ENCODE data around the gene MTG2.

The MTG2 gene, protein sequence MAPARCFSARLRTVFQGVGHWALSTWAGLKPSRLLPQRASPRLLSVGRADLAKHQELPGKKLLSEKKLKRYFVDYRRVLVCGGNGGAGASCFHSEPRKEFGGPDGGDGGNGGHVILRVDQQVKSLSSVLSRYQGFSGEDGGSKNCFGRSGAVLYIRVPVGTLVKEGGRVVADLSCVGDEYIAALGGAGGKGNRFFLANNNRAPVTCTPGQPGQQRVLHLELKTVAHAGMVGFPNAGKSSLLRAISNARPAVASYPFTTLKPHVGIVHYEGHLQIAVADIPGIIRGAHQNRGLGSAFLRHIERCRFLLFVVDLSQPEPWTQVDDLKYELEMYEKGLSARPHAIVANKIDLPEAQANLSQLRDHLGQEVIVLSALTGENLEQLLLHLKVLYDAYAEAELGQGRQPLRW

DNA sequence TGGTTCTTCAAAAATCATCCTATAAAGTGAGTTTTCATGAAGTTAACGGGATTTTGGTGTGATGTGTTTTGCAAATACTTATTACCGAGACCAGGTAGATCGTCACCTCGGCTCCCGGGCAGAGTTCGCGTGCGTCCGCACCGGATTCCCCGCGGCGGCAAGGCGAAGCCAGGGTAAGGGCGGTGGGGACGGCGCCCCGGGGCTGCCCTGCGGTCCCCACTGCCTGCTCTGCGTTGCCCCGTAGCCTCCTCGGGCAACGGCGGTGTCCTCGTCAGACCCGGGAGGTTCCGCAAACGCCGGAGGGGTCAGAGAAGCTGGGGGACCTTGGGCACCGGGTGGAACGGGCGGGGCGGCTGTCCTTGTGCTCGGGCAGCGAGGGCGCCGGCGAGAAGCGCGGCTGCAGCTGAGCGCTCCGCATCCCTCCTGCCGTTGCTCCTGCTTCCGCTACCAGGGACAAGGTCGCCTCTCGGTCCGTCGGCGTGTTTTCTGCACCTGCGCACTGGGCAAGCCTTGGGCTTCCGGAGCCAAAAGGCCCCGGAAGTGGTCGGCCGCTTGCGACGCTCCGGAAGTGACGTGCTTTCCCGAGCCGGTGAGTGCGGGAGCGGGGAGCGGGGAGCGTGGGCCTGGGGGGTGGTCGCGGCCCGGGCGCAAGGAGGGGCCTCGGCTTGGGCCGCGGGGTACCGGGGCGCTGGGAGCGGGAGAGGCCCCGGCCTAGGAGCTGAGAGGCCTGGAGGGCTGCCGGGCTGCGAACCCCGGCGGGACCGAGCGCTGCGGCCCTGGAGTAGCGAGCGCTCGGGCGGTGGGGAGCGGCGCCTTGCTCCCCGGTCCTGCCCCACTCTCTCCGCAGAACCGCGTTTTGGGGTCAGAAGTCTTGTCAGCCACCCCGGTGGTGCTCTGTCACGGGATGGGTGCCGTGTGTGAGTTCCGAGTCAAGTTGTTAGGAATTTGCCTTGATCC lies at the start of gene MTG2:
MTG2 (plus strand) TSS at position 560 of the 957 bp plus-strand sequence. CDS start 10,393 bp downstream, outside the sequence.
- DNase-seq, result peak; percentile 63

DNA sequence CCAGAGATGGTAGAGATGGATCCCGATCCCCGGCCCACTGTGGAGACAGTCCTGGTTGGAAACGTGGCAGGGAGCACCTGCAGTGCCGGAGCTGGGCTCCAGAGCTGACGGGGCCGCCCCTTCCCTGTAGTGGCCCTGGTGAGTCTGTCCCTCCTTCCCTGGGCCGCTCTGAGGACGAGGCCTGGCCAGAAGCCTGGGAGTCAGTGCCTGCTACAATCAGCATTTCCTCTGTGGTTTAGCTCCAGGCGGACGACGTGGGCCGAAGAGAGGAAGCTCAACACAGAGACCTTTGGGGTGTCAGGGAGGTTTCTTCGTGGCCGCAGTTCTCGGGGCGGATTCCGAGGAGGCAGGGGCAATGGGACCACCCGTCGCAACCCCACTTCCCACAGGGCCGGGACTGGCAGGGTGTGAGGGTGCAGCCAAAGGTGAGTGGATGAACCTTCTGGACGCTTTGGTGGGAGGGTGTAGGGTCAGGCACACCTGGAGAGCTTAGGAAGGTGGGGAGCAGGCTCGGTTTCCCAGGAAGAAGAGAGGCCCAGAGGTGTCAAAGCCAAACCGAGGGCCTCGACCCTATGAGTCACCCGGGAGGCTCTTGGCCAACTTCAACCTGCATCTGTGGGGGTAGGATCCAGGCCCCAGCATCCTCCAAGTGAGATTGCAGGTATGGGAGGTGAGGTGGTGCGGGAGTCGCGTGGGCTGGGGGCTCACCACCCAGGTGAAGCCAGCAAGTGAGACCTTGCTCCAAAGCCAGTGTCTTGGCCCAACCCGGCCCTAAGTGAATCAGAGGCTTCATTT lies 49.6 kb upstream of the MTG2 start:
- DNase-seq, result no peak

DNA sequence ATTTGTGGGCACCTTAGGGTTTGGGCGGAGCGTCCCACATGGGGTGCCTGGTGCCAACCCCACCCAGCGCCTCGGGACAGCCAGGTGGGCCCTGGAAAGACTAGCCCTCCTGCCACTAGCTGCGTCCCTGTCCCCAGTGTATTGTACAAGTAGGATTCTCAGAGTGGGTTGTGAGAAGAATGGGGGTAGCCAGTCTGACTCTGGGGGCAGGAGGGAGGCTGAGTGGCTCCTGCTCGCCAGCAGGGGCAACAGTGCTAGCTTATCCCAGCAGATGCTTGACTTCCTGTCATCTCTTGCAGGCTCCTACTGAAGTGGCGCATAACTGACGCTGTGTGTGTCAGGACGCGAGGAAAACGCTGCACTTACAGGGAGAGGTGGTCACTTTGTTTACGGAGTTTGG lies 49.0 kb upstream of the MTG2 start:
- DNase-seq, result no peak

DNA sequence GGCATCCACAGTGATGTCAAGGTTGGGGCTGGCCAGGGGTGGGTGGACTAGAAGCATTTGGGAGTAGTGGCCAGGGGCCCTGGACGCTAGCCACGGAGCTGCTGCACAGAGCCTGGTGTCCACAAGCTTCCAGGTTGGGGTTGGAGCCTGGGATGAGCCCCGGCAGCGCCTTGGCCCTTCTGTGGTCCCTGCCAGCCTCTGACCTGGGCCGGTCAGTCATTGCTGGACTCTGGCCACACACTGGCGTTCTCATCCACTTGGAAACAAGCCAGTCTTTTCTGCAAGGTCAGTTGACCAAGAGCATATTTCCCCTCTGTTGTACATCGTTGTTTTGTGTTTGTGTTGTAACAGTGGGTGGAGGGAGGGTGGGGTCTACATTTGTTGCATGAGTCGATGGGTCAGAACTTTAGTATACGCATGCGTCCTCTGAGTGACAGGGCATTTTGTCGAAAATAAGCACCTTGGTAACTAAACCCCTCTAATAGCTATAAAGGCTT lies 48.0 kb upstream of the MTG2 start:
- DNase-seq, result no peak

DNA sequence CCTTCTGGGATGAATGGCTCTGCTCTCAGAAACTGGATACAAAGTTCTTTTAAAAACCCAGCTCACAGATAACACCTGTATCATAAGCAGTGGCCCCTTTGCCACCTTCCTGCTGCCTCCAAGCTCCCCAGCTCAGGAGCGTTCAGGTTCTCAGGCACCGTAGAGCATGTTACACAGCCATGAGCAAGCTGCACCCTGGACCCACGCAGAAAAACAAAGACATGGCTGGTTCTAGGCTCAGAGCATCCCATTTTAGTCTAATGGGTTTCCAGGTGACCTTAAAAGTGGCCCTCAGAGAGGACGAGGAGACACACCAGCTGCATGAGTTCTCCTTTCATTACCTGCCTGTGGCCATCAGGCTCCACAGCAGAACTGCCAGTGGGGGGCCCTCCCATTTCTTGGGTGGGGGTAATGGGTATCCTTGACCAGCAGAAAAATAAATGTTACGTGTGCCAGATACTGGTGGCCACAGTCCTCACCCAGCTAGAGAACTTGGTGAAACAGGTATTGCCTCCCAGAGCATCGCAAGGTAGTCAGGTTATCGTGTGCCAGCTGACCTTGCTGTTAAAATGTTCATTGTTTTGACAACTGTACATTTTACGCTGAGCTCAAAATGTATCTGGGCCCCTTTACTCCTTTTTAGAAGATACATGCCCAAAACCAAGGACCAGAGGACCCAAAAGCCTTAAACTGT lies 47.1 kb upstream of the MTG2 start:
- no peak for DNase-seq

DNA sequence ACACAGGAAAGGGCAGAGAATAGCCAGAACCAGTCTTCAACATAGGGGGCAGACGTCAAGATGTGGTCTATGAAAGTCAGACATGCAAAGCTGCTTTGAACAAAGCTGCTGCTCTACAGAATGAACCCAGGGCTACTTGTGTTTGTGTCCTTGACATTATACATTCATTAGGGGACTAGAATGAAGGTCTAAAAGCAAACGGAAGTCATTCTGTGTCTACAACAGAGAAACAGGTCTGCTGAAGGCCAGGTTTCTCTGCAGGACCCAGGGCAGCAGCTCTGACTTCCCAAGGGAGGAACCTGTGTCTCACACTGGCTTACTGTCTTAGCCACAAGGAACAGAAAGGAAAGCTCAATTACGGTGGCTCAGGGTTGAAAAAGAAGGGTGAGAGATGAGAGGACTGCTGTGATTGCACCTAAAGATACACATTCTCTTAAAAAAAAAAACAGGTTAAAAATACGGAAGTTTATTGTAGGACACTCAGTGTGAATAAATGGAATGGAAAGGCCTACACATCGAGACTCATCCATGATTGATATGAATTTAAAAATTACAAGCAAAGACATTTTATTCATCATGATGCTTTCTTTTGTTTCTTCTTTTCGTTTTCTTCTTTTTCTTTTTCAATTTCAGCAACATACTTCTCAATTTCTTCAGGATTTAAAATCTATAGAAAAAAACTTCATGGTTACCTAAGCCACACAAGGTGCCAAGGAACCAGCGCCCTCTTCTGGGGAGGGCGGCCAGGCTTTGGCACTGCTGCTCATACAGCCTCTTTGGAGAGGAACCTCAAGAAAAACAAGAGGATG lies 46.3 kb upstream of the MTG2 start:
- no peak for DNase-seq

DNA sequence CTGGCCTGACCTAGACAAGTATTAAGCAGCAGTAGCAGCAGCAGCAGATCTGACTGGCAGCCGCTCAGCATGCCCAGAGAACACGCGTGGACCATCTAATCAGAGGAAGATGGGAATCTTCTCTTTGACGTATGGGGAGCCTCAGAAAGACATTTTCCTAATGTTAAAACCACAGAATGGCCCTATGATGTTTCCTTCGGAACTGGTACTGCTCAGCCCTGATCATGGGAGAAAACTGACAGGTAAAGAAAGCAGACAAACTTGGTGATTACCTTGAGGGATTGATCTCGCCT lies 45.8 kb upstream of the MTG2 start:
- no peak for DNase-seq

DNA sequence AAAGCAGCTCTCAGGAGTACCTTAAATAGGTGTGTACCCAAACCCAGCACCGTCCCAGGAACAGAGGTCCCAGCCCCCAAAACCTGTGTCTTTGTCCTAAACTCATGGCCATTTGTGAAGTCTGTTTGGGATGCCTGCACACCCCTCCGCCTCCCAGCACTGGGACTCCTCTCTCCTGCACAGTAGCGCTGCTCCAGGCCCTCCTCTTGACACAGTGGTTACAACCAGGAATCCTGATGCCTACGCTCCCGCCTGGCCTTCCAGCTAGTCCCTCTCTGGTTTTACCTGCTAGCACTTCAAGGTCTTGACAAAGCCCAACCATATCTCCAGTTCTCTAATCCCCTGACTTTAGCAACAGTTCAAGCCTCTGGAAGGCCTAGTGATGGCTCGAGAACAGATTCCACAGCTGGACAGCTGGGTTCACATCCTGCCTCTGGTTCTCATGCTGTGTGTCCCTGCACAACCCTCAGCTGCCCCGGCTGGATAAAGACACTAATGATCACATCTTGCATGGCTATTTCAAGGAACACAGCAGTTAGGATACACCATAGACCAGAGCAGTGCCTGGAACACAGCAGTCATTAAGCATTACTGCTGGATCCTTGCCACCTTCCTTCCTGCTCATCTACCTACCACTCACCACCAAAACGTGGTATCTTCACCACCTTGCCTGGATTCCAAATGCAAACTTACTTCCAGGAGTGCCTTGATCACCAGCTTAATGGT lies 45.2 kb upstream of the MTG2 start:
- DNase-seq, result no peak

DNA sequence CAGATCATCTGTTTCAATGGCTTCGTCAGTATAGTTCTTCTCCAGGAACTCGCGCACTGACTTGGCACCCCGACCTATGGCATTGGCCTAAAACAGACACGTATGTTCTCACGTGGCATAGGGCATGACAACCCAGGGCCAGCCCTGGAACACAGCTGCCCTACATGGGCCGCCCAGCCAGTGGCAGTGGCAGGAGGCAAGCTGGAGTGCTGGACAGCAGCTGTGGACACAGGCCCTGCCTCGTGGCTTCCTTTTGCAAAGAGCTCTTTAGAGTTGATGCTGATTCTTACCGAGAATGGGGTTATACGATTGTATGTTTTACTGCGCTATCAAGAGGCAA lies 44.7 kb upstream of the MTG2 start:
- no peak for DNase-seq

DNA sequence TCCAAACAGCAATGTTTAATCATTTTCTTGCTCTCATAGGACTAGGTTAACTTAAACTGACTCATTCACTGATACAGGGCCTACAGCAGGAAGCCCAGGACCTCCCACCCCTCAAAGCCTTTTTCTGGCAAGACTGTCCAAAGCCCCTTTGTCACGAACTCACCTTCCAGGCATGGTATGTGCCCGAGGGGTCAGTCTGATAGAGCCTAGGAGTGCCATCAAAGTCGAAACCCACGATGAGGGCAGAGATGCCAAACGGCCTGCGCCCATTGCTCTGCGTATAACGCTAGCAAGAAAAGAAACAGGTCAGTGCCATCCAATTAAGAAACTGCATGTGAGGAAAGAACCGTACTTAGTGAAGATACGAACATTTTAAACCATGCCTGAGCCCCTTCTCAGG lies 43.9 kb upstream of the MTG2 start:
- no peak for DNase-seq

DNA sequence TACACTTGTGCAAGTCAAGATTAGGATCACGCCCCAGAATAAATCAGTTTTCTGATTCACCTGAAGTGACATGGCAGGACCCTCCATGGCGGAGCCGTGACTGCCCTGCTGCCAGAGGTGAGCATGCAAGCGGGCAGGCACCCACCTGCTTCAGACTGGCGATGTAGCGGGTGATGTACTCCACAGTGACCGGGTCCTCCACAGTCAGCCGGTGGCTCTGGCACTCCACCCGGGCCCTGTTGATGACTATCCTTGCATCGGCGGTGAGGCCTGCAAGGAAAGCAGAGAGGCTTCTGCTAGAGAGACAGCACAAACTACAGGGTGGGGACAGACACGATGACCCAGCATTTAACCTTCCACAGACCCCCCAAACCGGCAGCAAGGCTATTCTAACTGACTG lies 43.2 kb upstream of the MTG2 start:
- DNase-seq, result no peak

DNA sequence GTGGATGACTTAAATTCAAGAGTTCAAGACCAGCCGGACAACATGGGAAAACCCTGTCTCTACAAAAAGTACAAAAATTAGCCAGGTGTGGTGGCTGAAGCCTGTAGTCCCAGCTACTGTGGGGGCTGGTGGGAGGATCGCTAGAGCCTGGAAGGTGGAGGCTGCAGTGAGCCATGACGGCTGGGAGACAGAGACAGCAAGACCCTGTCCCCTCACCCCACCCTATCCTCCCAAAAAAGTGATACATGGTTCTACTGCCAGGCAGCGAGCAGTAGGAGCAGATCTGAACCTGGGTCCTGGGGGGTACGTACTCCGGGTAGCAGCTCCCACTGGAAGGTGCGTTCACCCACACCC lies 41.8 kb upstream of the MTG2 start:
- DNase-seq, result no peak

DNA sequence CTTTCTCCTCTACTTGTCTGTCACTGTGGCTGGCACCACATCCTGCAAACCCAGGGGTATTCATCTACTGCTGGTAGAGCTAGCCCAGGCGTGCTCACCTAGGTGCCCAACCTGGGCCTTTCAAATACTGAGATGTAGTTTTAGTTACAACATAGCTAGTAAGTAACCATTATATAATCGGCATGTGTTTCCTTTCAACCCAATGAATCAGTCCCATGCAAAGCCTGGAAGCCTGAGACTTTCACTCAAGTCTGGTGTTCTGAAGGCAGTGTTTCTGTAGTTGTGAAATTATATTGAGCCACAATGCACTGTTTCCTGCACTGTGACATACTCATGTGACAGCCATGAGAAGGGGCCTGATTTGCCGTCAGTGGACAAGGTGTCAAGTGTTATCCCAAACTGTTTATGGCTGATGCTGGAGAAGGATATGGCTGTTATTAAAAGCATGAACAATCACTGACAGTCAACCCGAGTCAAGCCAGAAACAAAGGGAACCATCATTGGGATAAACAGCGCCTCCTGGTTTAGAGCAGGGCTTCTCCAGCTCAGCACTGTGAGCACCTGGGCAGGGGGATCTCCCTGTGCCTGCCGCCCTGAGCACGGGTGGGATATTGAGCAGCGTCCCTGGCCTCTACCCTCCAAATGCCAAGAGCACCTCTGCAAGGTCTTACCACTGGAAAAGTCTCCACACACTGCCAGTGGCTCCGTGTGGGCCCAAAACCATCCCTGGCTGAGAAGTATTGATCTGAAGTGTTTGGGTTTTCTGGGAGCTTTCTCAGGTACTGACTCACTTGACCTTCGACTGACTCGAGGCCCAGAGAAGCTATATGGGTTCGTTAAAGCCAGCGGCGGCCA lies 41.2 kb upstream of the MTG2 start:
- DNase-seq, result no peak

DNA sequence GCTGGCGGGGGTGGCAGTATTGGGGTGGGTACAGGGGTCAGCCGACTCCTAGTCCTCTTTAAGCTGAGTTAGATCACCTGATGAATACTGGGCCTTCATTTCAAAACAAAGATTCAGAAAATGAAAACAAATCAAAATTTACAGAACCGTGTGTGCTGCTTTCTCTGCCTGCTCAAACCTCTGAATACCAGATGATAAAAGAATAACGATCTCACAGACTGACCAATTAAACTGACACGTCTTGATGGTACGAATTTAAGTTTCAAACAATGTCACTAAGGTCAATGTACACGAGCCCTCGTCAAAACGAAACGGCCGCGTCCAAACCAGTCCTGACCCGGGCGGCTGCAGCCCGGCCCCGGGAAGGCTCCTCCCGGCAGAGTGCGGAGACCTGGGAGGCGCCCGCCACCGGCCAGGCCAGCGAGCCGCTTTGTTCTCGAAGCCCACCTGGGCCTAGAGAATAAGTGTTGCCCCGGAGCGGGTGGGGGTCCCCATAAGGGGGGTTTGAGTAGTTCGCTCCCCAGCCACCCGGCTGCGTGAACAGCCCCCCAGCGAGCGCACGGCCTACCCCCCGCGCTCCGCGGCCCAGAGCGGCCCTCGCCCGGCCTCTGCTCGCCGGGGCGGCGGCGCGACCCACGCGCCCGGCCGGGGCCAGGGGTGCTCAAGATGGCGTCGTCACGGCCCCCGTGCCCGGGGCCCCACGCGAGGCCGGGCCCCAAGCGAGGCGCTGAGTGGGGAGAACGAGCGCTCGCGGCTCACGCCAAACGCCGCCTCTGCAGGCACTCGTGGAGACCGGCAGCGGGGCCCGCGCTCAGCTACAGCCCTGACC lies 40.4 kb upstream of the MTG2 start:
- no peak for DNase-seq

DNA sequence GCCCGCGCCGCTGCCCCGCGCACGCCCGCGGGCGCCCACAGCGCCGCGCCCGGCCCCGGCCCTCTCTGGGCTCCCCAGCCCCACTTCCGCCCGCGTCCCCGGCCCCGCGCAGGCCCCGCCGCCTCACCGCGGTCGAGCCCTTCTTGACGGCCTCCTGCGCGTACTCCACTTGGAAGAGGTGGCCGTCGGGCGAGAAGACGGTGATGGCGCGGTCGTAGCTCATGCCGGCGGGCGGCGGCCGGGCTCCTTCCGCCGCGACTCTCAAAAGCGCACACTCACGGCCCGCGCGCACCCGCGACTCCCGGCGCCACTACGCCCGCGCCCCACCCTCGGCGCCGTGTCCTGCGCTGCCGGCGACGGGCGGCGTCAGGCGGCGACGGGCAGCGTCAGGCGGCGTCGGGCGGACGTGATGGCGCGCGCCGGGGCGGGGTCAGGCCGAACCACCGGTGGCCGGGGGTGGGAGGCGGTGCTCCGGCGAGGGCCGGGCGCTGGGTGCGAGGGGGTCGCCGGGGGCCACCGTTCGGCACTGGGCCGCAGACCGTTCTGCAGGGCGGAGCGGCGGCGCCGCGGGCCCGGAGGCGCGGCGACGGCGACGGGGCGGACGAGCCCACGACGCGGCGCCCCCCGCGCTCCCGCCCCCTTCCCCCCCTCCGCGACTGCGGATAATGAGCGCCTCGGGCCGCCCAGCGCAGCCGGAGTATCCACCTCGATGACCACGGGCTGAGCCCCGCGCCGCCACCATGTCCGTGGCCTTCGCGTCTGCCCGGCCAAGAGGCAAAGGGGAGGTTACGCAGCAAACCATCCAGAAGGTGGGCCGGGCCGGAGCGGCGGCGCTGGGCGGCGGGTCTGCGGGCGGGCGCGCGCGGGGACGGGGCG lies 39.5 kb upstream of the MTG2 start, which contains the start of the genes PSMA7 and SS18L1:
PSMA7 (minus strand) TSS at position 314 of the 876 bp plus-strand sequence; CDS start at position 223, 91 bp downstream.
SS18L1 (plus strand) TSS at position 689 of the 876 bp plus-strand sequence; CDS start at position 741, 52 bp downstream.
- peak; percentile 30 for DNase-seq

DNA sequence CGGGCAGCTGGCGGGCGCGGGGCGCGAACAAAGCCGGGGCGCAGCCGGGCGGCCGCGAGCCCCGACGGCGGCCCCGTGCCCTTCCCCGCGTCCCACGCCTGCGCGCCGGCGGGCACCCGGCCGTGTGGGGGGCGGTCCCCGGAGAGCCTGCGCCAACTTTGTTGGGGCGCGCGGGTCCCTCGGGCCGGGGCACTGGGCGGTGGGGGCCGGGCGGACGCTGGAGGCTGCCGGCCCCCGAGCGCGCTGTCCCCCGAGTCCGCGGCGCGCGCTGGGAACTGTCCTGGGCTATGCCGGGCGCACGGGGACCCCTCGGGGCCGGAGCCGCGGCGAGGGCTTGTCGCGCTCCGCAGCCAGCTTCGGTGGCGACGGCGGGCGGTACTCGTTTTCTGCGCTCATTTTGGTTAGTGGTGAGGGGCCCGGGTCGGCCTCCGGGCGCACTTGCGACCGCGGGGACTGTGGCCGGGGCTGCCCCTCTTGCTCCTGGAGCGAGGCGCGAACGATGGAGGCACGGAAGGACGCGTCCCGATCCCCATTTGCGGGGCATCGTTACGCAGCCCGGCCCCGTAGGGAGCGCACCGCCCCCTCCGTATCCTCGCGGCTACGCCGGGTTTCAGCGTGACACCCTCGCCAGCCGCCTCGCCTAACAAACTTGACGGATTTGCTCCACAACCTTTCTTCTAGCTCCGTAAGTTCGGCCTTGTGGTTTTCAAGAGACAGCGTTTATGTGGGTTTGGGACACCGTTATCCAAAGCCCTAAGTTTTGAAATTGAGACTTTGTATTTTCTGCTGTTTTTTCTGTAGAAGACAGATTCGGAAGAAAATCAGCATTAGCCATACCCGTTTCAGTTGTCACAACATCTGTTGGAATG lies 38.6 kb upstream of the MTG2 start:
- no peak for DNase-seq

DNA sequence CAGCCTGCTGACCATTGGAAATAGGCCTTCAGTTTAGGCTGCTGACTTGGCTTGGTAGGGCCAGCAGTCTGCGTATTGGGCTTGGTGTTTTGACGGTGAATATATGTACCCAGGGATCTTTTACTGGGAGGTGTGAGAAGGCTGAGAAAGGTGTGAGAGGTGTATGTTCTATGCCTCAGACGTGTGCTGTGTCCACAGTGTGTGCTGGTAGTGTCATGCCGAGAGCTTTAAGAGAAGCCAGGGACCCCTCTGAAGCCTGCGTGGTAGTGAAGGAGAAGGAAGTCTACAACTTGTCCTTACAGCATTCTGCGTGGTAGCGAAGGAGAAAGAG lies 37.2 kb upstream of the MTG2 start:
- no peak for DNase-seq
